ENCODE measurements around the gene LDHD. TPM values are rescaled to one million over a fixed set of nuclear protein-coding genes. Genes with fewer than 3 reads are reported as not detected.

The LDHD gene
- total and polyA plus RNA-seq, 2 of the 13 experiments (the other 11 are each of a cell fraction or from before 2014, with no cell fraction given) = 9.1 to 9.8 TPM

DNA sequence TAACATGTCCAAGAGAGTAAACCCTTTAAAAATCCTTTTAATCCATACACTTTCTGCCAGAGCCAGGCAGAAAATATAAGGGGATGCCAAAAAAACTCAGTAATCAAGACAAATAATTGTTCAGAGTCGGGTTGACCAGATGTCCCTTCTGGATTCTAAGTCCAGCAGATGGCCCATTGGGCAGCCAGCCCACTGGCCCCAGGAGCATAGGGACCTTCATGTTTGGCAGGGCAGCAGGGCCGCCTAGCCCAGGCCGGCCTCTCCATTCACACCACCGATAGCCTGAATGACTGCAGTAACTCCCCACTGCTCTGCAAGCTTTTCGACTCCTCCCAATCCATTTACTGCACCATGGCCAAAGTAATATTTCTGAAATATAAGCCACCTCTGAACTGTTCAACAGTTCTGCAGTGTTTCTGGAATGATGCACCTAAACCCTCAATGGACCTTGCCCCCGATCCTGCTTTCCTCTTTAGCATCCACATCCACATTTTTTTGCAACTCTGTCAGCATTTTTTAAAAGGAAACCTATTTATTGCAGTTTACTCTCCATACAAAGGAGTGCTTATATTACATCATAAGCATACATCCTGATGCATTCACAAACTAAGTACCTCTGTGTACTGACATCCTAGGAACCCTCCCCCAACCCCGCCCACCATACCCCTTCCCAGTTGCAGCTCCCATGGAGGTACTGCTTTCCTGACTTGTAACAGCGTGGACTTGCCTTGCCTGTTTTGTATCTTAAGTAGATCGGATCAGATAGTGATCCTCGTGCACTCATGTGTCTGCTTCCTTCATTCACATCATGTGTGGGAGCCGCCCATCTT lies 46.4 kb downstream of the LDHD start (continued):
- TF ChIP-seq, protein P1, sequence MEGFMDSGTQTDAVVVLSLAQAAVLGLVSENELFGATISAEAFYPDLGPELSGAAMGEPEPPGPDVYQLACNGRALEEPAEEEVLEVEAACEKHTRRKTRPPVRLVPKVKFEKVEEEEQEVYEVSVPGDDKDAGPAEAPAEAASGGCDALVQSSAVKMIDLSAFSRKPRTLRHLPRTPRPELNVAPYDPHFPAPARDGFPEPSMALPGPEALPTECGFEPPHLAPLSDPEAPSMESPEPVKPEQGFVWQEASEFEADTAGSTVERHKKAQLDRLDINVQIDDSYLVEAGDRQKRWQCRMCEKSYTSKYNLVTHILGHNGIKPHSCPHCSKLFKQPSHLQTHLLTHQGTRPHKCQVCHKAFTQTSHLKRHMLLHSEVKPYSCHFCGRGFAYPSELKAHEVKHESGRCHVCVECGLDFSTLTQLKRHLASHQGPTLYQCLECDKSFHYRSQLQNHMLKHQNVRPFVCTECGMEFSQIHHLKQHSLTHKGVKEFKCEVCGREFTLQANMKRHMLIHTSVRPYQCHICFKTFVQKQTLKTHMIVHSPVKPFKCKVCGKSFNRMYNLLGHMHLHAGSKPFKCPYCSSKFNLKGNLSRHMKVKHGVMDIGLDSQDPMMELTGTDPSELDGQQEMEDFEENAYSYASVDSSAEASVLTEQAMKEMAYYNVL (CRISPR knock-in tag; IDR thresholded peaks at IDR 0.05; ENCODE audit: borderline replicate concordance) = peak; percentile 83; the same call in 1 of the 2 replicates
- TF ChIP-seq ZMYM2 (CRISPR knock-in tag; IDR thresholded peaks at IDR 0.05) = peak; percentile 55; the same call in 1 of the 2 replicates
- TF ChIP-seq CREBL2 (CRISPR knock-in tag; IDR thresholded peaks at IDR 0.05; ENCODE audit: borderline replicate concordance) = no peak
- peak; percentile 81 for TF ChIP-seq ATF7 (IDR thresholded peaks at IDR 0.05)
- no peak for TF ChIP-seq ATF7 (CRISPR knock-in tag; IDR thresholded peaks at IDR 0.05)
- TF ChIP-seq MAFF (IDR thresholded peaks at IDR 0.05; ENCODE audit: low read depth, low read length) = peak; percentile 99
- no peak for TF ChIP-seq SKI (IDR thresholded peaks at IDR 0.05; ENCODE audit: partially characterized antibody)
- TF ChIP-seq, protein P2, sequence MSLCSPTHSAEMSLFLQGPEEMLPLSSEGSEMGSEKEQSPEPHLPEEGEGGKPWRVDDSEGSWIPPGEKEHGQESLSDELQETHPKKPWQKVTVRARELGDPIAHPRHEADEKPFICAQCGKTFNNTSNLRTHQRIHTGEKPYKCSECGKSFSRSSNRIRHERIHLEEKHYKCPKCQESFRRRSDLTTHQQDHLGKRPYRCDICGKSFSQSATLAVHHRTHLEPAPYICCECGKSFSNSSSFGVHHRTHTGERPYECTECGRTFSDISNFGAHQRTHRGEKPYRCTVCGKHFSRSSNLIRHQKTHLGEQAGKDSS (CRISPR knock-in tag; IDR thresholded peaks at IDR 0.05; ENCODE audit: borderline replicate concordance, low read depth) = no peak
- peak; percentile 41; the same call in 1 of the 2 replicates for TF ChIP-seq MIXL1 (CRISPR knock-in tag; IDR thresholded peaks at IDR 0.05)
- TF ChIP-seq ATF4 (CRISPR knock-in tag; IDR thresholded peaks at IDR 0.05) = peak in 1 of 2 experiments; percentile 91; a peak in 2 of 4 replicates
- TF ChIP-seq EP300 (IDR thresholded peaks at IDR 0.05; ENCODE audit: low read depth in 2 of 2, low read length in 2 of 2) = peak; percentile 77 to 79; a peak in 3 of 4 replicates
- TF ChIP-seq EP300 (CRISPR knock-in tag; IDR thresholded peaks at IDR 0.05; ENCODE audit: borderline replicate concordance) = peak; percentile 66; the same call in 1 of the 2 replicates
- peak; percentile 29; the same call in 1 of the 2 replicates for TF ChIP-seq NFYB (CRISPR knock-in tag; IDR thresholded peaks at IDR 0.05)
- peak; percentile 76; the same call in 1 of the 2 replicates for TF ChIP-seq AHDC1 (CRISPR knock-in tag; IDR thresholded peaks at IDR 0.05; ENCODE audit: borderline replicate concordance)
- TF ChIP-seq SRF (IDR thresholded peaks at IDR 0.05; ENCODE audit: low read depth, low read length) = peak; percentile 27; the same call in 1 of the 2 replicates
- no peak for TF ChIP-seq CENPT (CRISPR knock-in tag; IDR thresholded peaks at IDR 0.05; ENCODE audit: low read depth)
- no peak for TF ChIP-seq ZNF652 (CRISPR knock-in tag; IDR thresholded peaks at IDR 0.05; ENCODE audit: borderline replicate concordance, low read depth)
- no peak for TF ChIP-seq ZFP62 (CRISPR knock-in tag; IDR thresholded peaks at IDR 0.05)
- peak; percentile 40; the same call in 1 of the 2 replicates for TF ChIP-seq KDM5B (CRISPR knock-in tag; IDR thresholded peaks at IDR 0.05; ENCODE audit: borderline replicate concordance)
